ENCODE measurements around the gene TMEM89. TPM values are rescaled to one million over a fixed set of nuclear protein-coding genes. Genes with fewer than 3 reads are reported as not detected.

The TMEM89 gene
- total RNA-seq, 1 experiment from 2014 or later, result not detected

GRCh38 chr3:48630833-48631232 is 9.3 kb upstream of the TMEM89 start:
- Histone ChIP-seq H3K27me3 (ENCODE audit: control insufficient read depth, insufficient read depth, low read length) (no peaks in the 10 kb centered on the region), H3K27ac (ENCODE audit: low read length) (no peak overlapping the region), H3K9me3 (ENCODE audit: control insufficient read depth, insufficient read depth, low read depth, low read length) (no peaks in the 10 kb centered on the region), H3K4me3 (ENCODE audit: low read depth in 2 of 2, low read length in 2 of 2) (no peak overlapping the region), H3K36me3 (ENCODE audit: control insufficient read depth, insufficient read depth, low read length) (peaks cover 2% of the 10 kb centered on the region), H3K4me1 (ENCODE audit: control insufficient read depth, insufficient read depth, low read length) (peaks cover 6% of the 10 kb centered on the region)
- BruUV-seq (replicated peaks), result no TSS peak
- POLR2A ChIA-PET, result no interaction called here
- ATAC-seq (no peak), DNase-seq (ENCODE audit: low read depth, low spot score) (no peak)
- intact Hi-C loops (cut with micrococcal nuclease; ENCODE audit: unreplicated experiment), result no loop called here
- TF ChIP-seq POLR2AphosphoS5 (IDR thresholded peaks at IDR 0.05; ENCODE audit: low read depth, low read length) (no peak), TCF7L2 (IDR thresholded peaks at IDR 0.05; ENCODE audit: low read depth, low read length) (no peak), CTCF (IDR thresholded peaks at IDR 0.05) (no peak), SIN3A (IDR thresholded peaks at IDR 0.05; ENCODE audit: borderline replicate concordance, insufficient read depth, low read depth, low read length) (no peak), REST (IDR thresholded peaks at IDR 0.05; ENCODE audit: insufficient read depth in 1 of 2, low read depth in 2 of 2, low read length in 1 of 2) (no peak)
- CTCF ChIA-PET, result no interaction called here
- in situ Hi-C loops (cut with HindIII; ENCODE audit: low pct_unique_long_range_greater_than_20kb, low sequenced_read_pairs), result no loop called here

- intact Hi-C loops (cut with micrococcal nuclease; ENCODE audit: unreplicated experiment), result no loop called here
- DNase-seq (ENCODE audit: low read depth, low spot score), result no peak
- in situ Hi-C loops (cut with HindIII; ENCODE audit: low pct_unique_long_range_greater_than_20kb, low sequenced_read_pairs), result no loop called here
- no TSS peak for BruUV-seq (replicated peaks)
- no peak overlapping the region for H3K4me3 ChIP-seq (ENCODE audit: low read depth in 2 of 2, low read length in 2 of 2)
- no peak for ATAC-seq
- H3K9me3 ChIP-seq (ENCODE audit: control insufficient read depth, insufficient read depth, low read depth, low read length), result no peaks in the 10 kb centered on the region
- H3K36me3 ChIP-seq (ENCODE audit: control insufficient read depth, insufficient read depth, low read length), result peaks cover 2% of the 10 kb centered on the region
- POLR2A ChIA-PET, result no interaction called here
- peaks cover 6% of the 10 kb centered on the region for H3K4me1 ChIP-seq (ENCODE audit: control insufficient read depth, insufficient read depth, low read length)
- no peaks in the 10 kb centered on the region for H3K27me3 ChIP-seq (ENCODE audit: control insufficient read depth, insufficient read depth, low read length)
- H3K27ac ChIP-seq (ENCODE audit: low read length), result no peak overlapping the region
- TF ChIP-seq SIN3A (IDR thresholded peaks at IDR 0.05; ENCODE audit: borderline replicate concordance, insufficient read depth, low read depth, low read length) (no peak), POLR2AphosphoS5 (IDR thresholded peaks at IDR 0.05; ENCODE audit: low read depth, low read length) (no peak), TCF7L2 (IDR thresholded peaks at IDR 0.05; ENCODE audit: low read depth, low read length) (no peak), REST (IDR thresholded peaks at IDR 0.05; ENCODE audit: insufficient read depth in 1 of 2, low read depth in 2 of 2, low read length in 1 of 2) (no peak), CTCF (IDR thresholded peaks at IDR 0.05) (no peak)
- CTCF ChIA-PET, result no interaction called here
Measured at GRCh38 chr3:48630407-48630806, 8.8 kb upstream of the TMEM89 start.

Measured in Panc1 (cell line).